ENCODE data around the gene ATL1. TPM values are rescaled to one million over a fixed set of nuclear protein-coding genes. Genes with fewer than 3 reads are reported as not detected.
A peak's percentile ranks its signal among the peaks of the same experiment; 100 is the strongest.

ATL1 gene
- total and polyA plus RNA-seq, 2 experiments from 2014 or later: 3.5 to 7.0 TPM

- no peak for TF ChIP-seq CTCF (conservative IDR thresholded peaks at IDR 0.05; ENCODE audit: low read depth in 2 of 2)
- no peak for TF ChIP-seq EZH2phosphoT487 (IDR thresholded peaks at IDR 0.05; ENCODE audit: unreplicated experiment)
- TF ChIP-seq, protein P1, sequence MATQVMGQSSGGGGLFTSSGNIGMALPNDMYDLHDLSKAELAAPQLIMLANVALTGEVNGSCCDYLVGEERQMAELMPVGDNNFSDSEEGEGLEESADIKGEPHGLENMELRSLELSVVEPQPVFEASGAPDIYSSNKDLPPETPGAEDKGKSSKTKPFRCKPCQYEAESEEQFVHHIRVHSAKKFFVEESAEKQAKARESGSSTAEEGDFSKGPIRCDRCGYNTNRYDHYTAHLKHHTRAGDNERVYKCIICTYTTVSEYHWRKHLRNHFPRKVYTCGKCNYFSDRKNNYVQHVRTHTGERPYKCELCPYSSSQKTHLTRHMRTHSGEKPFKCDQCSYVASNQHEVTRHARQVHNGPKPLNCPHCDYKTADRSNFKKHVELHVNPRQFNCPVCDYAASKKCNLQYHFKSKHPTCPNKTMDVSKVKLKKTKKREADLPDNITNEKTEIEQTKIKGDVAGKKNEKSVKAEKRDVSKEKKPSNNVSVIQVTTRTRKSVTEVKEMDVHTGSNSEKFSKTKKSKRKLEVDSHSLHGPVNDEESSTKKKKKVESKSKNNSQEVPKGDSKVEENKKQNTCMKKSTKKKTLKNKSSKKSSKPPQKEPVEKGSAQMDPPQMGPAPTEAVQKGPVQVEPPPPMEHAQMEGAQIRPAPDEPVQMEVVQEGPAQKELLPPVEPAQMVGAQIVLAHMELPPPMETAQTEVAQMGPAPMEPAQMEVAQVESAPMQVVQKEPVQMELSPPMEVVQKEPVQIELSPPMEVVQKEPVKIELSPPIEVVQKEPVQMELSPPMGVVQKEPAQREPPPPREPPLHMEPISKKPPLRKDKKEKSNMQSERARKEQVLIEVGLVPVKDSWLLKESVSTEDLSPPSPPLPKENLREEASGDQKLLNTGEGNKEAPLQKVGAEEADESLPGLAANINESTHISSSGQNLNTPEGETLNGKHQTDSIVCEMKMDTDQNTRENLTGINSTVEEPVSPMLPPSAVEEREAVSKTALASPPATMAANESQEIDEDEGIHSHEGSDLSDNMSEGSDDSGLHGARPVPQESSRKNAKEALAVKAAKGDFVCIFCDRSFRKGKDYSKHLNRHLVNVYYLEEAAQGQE (IDR thresholded peaks at IDR 0.05; ENCODE audit: unreplicated experiment): no peak
Measured at GRCh38 chr14:50521912-50522341, 38.0 kb upstream of the ATL1 start (continued).

- Histone ChIP-seq H3K4me3 (no peak overlapping the region), H3K27me3 (ENCODE audit: insufficient read depth) (no peaks in the 10 kb centered on the region), H3K4me2 (no peak overlapping the region), H3F3A (replicated peaks; ENCODE audit: low read depth) (no peaks in the 10 kb centered on the region), H3K79me2 (replicated peaks; ENCODE audit: insufficient read depth) (peaks cover 100% of the 10 kb centered on the region), H3K9me2 (ENCODE audit: insufficient read depth) (no peaks in the 10 kb centered on the region), H2AFZ (no peak overlapping the region), H3K27ac (ENCODE audit: low read depth) (no peak overlapping the region), H3K36me3 (ENCODE audit: insufficient read depth) (no peaks in the 10 kb centered on the region), H3K4me1 (ENCODE audit: insufficient read depth) (peaks cover 16% of the 10 kb centered on the region), H4K20me1 (replicated peaks; ENCODE audit: insufficient read depth) (peaks cover 44% of the 10 kb centered on the region)
- H3K36me3 Mint-ChIP-seq (ENCODE audit: low read depth): no peaks in the 10 kb centered on the region; the same call in 2 of the 3 replicates
- peaks cover 3% of the 10 kb centered on the region for H3K27me3 Mint-ChIP-seq (ENCODE audit: insufficient read depth, low read depth, poor library complexity)
- no peaks in the 10 kb centered on the region for H3K9me3 Mint-ChIP-seq
- H3K4me1 Mint-ChIP-seq: peaks cover 21% of the 10 kb centered on the region
- no peak overlapping the region for H3K4me3 Mint-ChIP-seq
- H3K27ac Mint-ChIP-seq: no peak overlapping the region
- no peak for DNase-seq (ENCODE audit: low spot score)
- ATAC-seq: peak; percentile 45
- no peak for TF ChIP-seq ZNF114 (CRISPR knock-in tag; IDR thresholded peaks at IDR 0.05)
- TF ChIP-seq CTCF (conservative IDR thresholded peaks at IDR 0.05; ENCODE audit: low read depth in 2 of 2): no peak
- no peak for TF ChIP-seq CREB1 (CRISPR knock-in tag; IDR thresholded peaks at IDR 0.05; ENCODE audit: low read depth)
- no peak for TF ChIP-seq EZH2 (IDR thresholded peaks at IDR 0.05; ENCODE audit: low read depth, unreplicated experiment)
- no peak for TF ChIP-seq EZH2phosphoT487 (IDR thresholded peaks at IDR 0.05; ENCODE audit: unreplicated experiment)
- TF ChIP-seq POLR2AphosphoS5 (IDR thresholded peaks at IDR 0.05; ENCODE audit: low read depth): no peak
- TF ChIP-seq JUNB (IDR thresholded peaks at IDR 0.05; ENCODE audit: unreplicated experiment): no peak
- no peak for TF ChIP-seq STAT1 (IDR thresholded peaks at IDR 0.05; ENCODE audit: unreplicated experiment)
- TF ChIP-seq, protein P1 (IDR thresholded peaks at IDR 0.05; ENCODE audit: unreplicated experiment): no peak
- TF ChIP-seq NANOG (IDR thresholded peaks at IDR 0.05; ENCODE audit: borderline replicate concordance): no peak
- TF ChIP-seq ZNF331 (CRISPR knock-in tag; IDR thresholded peaks at IDR 0.05; ENCODE audit: low read depth): no peak
Measured at GRCh38 chr14:50523271-50524041, 36.5 kb upstream of the ATL1 start.

Data from GM23338 (cell line).